Common myeloid progenitor, CD34-positive (primary cell): Measurements from ENCODE around the gene ATOX1.

ENCODE experiments used
- CTCF ChIA-PET: fragments of 350-600 bp; sonication (Branson Sonifier 250); formaldehyde crosslinking; loops from one replicate; lab custom pipeline; 2021; ENCODE audit warnings: antibody characterized with exemption; lab: Charles Lee
- POLR2A ChIA-PET: fragments of 350-600 bp; sonication (Branson Sonifier 250); formaldehyde crosslinking; loops from one replicate; lab custom pipeline; 2021; ENCODE audit warnings: antibody characterized with exemption; lab: Charles Lee
- DNase-seq, 3 donors: peaks; one replicate each; pipeline versions ENCODE4 v3.0.0 to v3.0.0-alpha.2; 2013
- H3K27ac ChIP-seq, 2 experiments: 1 replicate in 1 of 2; 2 replicates in 1 of 2; pipeline ENCODE4 v1.7.0; 2013; ENCODE audit warnings: inconsistent platforms in 2 of 2, low read length in 2 of 2, mild to moderate bottlenecking in 2 of 2, low read depth in 1 of 2, moderate library complexity in 1 of 2; ENCODE audit not compliant: severe bottlenecking in 2 of 2, insufficient read depth in 1 of 2, poor library complexity in 1 of 2
- H3K27me3 ChIP-seq, 5 experiments: replicated peaks in 2 of 5; 1 replicate in 3 of 5; 2 replicates in 2 of 5; pipeline versions ENCODE4 v1.6.1 to v1.7.0; 2013; ENCODE audit warnings: low read length in 4 of 5, mild to moderate bottlenecking in 2 of 5, moderate library complexity in 2 of 5, inconsistent platforms in 1 of 5; ENCODE audit not compliant: insufficient read depth in 5 of 5, control insufficient read depth in 4 of 5
- H3K36me3 ChIP-seq, 4 experiments: 1 replicate in 2 of 4; 2 replicates in 2 of 4; pipeline versions ENCODE4 v1.6.1 to v1.7.0; 2013; ENCODE audit warnings: low read length in 3 of 4, control low read depth in 1 of 4, mild to moderate bottlenecking in 1 of 4; ENCODE audit not compliant: control insufficient read depth in 4 of 4, insufficient read depth in 4 of 4
- H3K4me1 ChIP-seq, 4 experiments: 1 replicate in 3 of 4; 2 replicates in 1 of 4; pipeline versions ENCODE4 v1.6.1 to v1.7.1; 2013; ENCODE audit warnings: low read length in 3 of 4, mild to moderate bottlenecking in 3 of 4, control low read depth in 1 of 4, inconsistent platforms in 1 of 4, moderate library complexity in 1 of 4; ENCODE audit not compliant: control insufficient read depth in 4 of 4, insufficient read depth in 4 of 4; ENCODE audit errors: control extremely low read depth in 1 of 4
- H3K4me3 ChIP-seq, 7 experiments: 1 replicate in 4 of 7; 2 replicates in 3 of 7; pipeline versions ENCODE4 v1.5.1 to v1.7.0; 2013; ENCODE audit warnings: mild to moderate bottlenecking in 7 of 7, low read length in 6 of 7, moderate library complexity in 6 of 7, inconsistent platforms in 2 of 7, low read depth in 2 of 7, control low read depth in 1 of 7; ENCODE audit not compliant: insufficient read depth in 4 of 7, control insufficient read depth in 1 of 7; ENCODE audit errors: extremely low read depth in 1 of 7
- H3K9me3 ChIP-seq, 5 experiments: 1 replicate in 4 of 5; 2 replicates in 1 of 5; pipeline versions ENCODE4 v1.6.1 to v1.7.1; 2013; ENCODE audit warnings: low read length in 4 of 5, mild to moderate bottlenecking in 2 of 5, inconsistent platforms in 1 of 5, low read depth in 1 of 5, moderate library complexity in 1 of 5; ENCODE audit not compliant: control insufficient read depth in 4 of 5, insufficient read depth in 2 of 5; ENCODE audit errors: control extremely low read depth in 1 of 5
- WGBS: methylation state at CpG from one replicate; pipeline ENCODE4 v1.1.5; 2013; ENCODE audit not compliant: insufficient coverage; 5-methylcytosine and 5-hydroxymethylcytosine counted together

Gene ATOX1

DNA sequence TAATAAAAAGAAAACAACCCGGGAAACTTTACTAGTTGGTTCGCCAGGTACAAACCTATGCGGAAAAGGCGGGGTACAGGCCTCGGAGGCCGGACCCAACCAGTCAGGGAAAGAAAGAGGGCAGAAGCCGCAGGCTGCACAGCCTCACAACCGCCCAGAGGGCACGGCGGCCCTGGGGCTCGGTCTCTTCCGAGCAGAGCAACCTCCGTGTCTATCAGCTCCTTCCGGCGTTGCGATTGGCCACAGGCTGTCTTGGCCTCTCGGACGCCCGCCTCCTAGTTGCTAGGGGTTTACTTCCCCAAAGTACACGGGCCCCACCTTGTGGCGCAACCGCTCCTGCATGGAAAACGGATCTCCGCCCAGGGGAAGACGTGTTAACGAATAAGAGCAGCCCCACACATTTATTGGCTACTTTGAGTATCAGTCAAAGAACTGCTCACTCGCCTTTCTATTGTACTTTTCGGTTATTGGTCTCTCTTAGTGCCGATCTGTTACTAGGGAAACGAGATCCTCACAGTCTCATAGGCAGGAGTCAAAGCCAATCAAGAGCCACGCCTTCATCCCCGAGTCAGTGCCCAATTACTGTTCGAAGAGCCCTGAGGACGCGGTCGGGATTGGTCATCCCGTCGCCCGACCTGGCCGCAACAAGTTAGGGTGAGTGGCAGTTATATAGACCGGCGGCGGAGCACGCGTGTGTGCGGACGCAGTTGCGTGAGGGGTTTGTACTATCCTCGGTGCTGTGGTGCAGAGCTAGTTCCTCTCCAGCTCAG, 13.0 kb upstream of the ATOX1 start, which contains the start of gene G3BP1:
Gene G3BP1, plus strand, starts transcription at position 696 of the 770 bp plus-strand sequence. CDS start 14,667 bp downstream, outside the sequence.
- under 1% methylated on average over 47 of the region's 49 CpGs for WGBS
- DNase-seq: peak; percentile 100
- Histone ChIP-seq H3K4me1 (peaks cover 15 to 48% (median 33%) of the 10 kb centered on the region in 4 experiments), H3K4me3 (peak within 1 kb of the TSS; percentile 68 to 98 (median 92)), H3K9me3 (no peaks in the 10 kb centered on the region), H3K36me3 (no peaks in the 10 kb centered on the region), H3K27me3 (no peaks in the 10 kb centered on the region), H3K27ac (peak within 1 kb of the TSS; percentile 93 to 96)
- ChIA-PET CTCF (interaction anchor here (1.0 to 4.6 kb wide), 10 partner anchors 13 to 119 kb away, joined by 3 to 38 read pairs (median 7); partner anchors contain the start of gene ATOX1), POLR2A (interaction anchor here (0.6 to 2.2 kb wide), 9 partner anchors 13 to 589 kb away, joined by 3 to 9 read pairs (median 3); partner anchors contain the start of genes ATOX1 and SLC36A1)

GRCh38 chr5:151770383-151771258, 12.2 kb upstream of the ATOX1 start:
- ChIA-PET POLR2A (interaction anchor here (0.9 to 2.2 kb wide), 4 partner anchors 12 to 323 kb away, joined by 3 to 9 read pairs (median 3); partner anchors contain the start of genes ATOX1 and SLC36A1), CTCF (interaction anchor here (1.0 to 4.6 kb wide), 10 partner anchors 12 to 118 kb away, joined by 3 to 38 read pairs (median 7); partner anchors contain the start of gene ATOX1)
- no peaks in the 10 kb centered on the region for H3K36me3 ChIP-seq
- H3K4me1 ChIP-seq: peaks cover 15 to 47% (median 33%) of the 10 kb centered on the region in 4 experiments
- H3K27me3 ChIP-seq: no peaks in the 10 kb centered on the region
- peak; percentile 89 to 95 (median 93) for DNase-seq
- H3K4me3 ChIP-seq: peak overlapping the region; percentile 9 to 79 (median 67)
- no peaks in the 10 kb centered on the region for H3K9me3 ChIP-seq
- WGBS: 12% methylated on average over 69 of the region's 75 CpGs
- peak overlapping the region; percentile 93 to 96 for H3K27ac ChIP-seq

DNA sequence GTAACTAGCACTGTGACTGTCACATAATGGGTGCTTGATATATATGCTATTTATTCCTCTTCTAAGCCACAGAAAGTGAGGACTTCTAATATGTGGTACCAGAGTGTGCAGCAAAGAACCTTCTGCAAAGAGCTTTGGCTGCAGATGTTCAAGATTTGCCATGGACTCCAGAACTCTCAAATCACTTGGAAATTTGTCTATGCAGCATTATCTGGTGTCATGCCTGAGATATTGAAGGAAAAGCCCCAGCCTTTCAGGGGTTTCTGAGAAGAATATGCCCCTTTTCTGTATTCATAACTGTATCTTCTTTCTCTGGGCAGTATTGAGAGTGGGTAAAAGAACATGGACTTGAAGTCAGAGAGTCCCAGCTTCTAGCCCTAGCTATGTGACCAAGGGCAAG, 8.5 kb upstream of the ATOX1 start:
- Histone ChIP-seq H3K36me3 (no peaks in the 10 kb centered on the region), H3K27ac (no peak overlapping the region), H3K4me1 (peaks cover 3 to 17% (median 14%) of the 10 kb centered on the region in 4 experiments), H3K9me3 (no peaks in the 10 kb centered on the region), H3K27me3 (no peaks in the 10 kb centered on the region), H3K4me3 (no peak overlapping the region)
- POLR2A ChIA-PET: no interaction called here
- DNase-seq: no peak
- CTCF ChIA-PET: interaction anchor here (0.7 to 2.4 kb wide), 2 partner anchors 9 to 96 kb away, joined by 4 to 7 read pairs; no protein-coding TSS in a partner anchor

GRCh38 chr5:151764801-151765200, 6.4 kb upstream of the ATOX1 start:
- Histone ChIP-seq H3K4me3 (no peak overlapping the region), H3K4me1 (peaks cover 0 to 3% (median 1%) of the 10 kb centered on the region in 4 experiments), H3K36me3 (no peaks in the 10 kb centered on the region), H3K27ac (no peak overlapping the region), H3K9me3 (no peaks in the 10 kb centered on the region), H3K27me3 (no peaks in the 10 kb centered on the region)
- POLR2A ChIA-PET: no interaction called here
- CTCF ChIA-PET: interaction anchor here (0.8 to 1.1 kb wide), 2 partner anchors 9 to 23 kb away, joined by 3 read pairs; no protein-coding TSS in a partner anchor
- DNase-seq: no peak

DNA sequence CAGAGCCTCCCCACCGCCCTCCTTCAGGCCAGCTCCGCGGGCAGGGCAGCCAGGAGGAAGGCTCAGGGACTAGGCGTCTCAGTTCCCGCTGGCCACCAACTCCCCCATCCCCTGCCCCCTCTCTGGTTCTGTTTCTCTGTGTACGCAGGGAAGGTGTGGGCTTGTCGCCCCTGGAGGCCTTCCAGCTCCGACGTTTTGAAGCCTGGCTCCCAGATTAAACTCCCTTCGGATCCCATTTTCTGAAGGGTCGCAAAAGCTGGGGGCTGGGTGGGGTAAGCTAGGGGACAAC, 346 bp downstream of the ATOX1 start:
- 2% methylated on average over 11 of the region's 11 CpGs for WGBS
- H3K9me3 ChIP-seq: no peaks in the 10 kb centered on the region
- ChIA-PET POLR2A (interaction anchor here (1.3 kb wide), 1 partner anchor 13 kb away, joined by 9 read pairs; the partner anchor contains the start of gene G3BP1), CTCF (interaction anchor here (0.6 to 7.6 kb wide), 4 partner anchors 9 to 14 kb away, joined by 3 to 38 read pairs (median 5); partner anchors contain the start of gene G3BP1)
- DNase-seq: peak in 1 of 3 donors; percentile 26
- no peaks in the 10 kb centered on the region for H3K27me3 ChIP-seq
- H3K27ac ChIP-seq: peak overlapping the region in 1 of 2 experiments; percentile 79
- peak overlapping the region; percentile 74 to 96 (median 83) for H3K4me3 ChIP-seq
- peaks cover 0 to 7% (median 3%) of the 10 kb centered on the region in 4 experiments for H3K36me3 ChIP-seq
- H3K4me1 ChIP-seq: peaks cover 7 to 30% (median 25%) of the 10 kb centered on the region in 4 experiments

DNA sequence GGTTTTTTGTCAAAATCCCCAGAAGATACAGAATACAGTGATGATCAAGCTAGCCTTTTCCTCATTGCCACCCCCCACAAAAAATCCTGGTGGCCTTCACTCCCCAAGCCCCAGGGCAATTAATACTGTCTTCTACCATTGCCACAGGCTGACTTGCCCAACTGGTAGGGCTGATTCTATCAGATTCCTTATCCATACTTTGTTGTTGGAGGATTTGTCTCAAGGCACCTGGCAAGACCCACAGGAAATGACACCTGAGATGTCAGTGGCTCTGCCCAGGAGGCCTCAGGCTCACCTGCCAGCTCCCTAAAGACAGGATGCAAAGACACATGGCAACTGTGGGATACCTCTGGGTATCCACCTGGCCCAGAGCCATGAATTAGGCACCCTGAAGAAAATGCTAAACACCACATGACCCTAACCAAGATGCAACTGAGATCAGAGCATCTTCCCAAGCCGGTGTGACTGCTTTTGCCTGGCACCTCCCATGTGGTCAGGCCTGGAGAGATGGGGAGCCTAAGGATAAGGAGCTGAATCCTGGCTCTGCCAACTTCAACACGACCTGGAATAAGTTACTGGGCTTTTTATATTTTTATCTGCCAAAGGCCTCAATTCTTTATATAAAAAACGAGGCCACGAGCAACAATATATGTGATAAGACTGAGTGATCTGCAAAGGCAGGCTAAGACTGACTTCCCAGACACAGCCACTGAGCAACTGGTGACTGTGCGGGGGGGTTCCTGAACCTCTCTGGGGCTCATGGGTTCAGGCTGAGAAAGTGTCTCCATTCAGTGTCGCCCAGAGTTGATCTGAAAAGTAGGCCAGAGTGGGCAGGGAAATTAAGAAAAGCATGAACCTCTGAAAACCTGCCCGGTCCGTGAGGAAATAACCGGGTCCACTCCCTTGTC, 944 bp downstream of the ATOX1 start:
- POLR2A ChIA-PET: interaction anchor here (1.3 kb wide), 1 partner anchor 14 kb away, joined by 9 read pairs; the partner anchor contains the start of gene G3BP1
- peak in 2 of 3 donors; percentile 39 to 51 for DNase-seq
- CTCF ChIA-PET: interaction anchor here (0.6 to 7.6 kb wide), 5 partner anchors 9 to 99 kb away, joined by 3 to 38 read pairs (median 4); partner anchors contain the start of gene G3BP1
- 28% methylated on average over 6 of the region's 9 CpGs for WGBS
- H3K9me3 ChIP-seq: no peaks in the 10 kb centered on the region
- peak overlapping the region in 1 of 2 experiments; percentile 79 for H3K27ac ChIP-seq
- peak overlapping the region; percentile 74 to 96 (median 83) for H3K4me3 ChIP-seq
- no peaks in the 10 kb centered on the region for H3K27me3 ChIP-seq
- peaks cover 0 to 12% (median 7%) of the 10 kb centered on the region in 4 experiments for H3K36me3 ChIP-seq
- peaks cover 7 to 30% (median 25%) of the 10 kb centered on the region in 4 experiments for H3K4me1 ChIP-seq
